Left renal pelvis (tissue), 4 donors: ENCODE results near the gene NUDT17. TPM values are rescaled to one million over a fixed set of nuclear protein-coding genes. Genes with fewer than 3 reads are reported as not detected.
A peak's percentile ranks its signal among the peaks of the same experiment; 100 is the strongest.

Source experiments
- DNase-seq, 4 donors: peaks; one replicate each; pipeline ENCODE4 v3.0.0-alpha.2; 2013; ENCODE audit warnings: low read depth in 4 of 4, low spot score in 3 of 4
- polyA plus RNA-seq, 4 donors: library from polyadenylated mRNA; unstranded; fragments of 120-200 nt; gene quantifications; one replicate each; pipeline ENCODE4 v1.2.1, GENCODE V29; 2013; ENCODE audit not compliant: insufficient read length in 4 of 4

NUDT17 gene
- polyA plus RNA-seq, 4 donors = 4.4 to 7.4 (median 5.8) TPM

DNA sequence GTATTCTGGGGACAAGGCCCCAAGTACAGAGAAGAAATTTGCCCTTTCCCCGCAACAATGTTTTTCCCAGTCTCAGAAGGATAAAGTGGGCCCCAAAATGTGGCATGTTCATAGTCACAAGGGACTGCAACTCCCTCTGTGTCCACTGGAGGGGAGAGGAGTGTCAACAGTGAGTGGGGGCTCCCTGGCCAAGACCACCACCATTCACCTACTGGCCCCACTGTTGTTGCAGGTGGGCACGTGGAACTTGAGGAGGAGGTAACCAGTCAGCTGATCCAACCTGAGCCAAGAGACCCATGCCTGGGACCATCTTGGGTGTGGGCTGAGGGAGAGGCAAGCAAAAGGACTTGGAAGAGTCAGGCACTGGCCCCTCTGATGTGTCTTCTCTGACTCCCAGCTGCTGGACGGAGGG is 777 bp downstream of the NUDT17 start:
- peak in 1 of 4 donors; percentile 20 for DNase-seq

DNA sequence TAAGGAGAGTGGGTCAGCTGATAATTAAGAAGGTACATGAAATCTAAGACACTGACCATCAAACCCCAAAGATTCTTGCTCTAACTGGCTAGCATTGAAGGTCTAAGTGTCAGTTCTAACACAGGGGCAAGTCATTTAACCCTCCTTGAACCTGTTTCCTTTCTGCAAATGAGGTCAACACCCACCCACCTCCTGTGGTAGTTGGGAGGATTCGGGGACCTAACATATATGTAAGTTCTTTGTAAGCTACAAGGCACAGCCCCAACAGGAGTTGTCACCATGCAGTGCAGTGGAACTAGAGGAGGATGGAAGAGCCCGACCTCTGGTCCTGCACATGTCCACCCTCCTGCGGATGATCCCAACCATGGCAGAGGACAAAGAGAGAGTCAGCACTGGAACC is 2.4 kb downstream of the NUDT17 start:
- no peak for DNase-seq

DNA sequence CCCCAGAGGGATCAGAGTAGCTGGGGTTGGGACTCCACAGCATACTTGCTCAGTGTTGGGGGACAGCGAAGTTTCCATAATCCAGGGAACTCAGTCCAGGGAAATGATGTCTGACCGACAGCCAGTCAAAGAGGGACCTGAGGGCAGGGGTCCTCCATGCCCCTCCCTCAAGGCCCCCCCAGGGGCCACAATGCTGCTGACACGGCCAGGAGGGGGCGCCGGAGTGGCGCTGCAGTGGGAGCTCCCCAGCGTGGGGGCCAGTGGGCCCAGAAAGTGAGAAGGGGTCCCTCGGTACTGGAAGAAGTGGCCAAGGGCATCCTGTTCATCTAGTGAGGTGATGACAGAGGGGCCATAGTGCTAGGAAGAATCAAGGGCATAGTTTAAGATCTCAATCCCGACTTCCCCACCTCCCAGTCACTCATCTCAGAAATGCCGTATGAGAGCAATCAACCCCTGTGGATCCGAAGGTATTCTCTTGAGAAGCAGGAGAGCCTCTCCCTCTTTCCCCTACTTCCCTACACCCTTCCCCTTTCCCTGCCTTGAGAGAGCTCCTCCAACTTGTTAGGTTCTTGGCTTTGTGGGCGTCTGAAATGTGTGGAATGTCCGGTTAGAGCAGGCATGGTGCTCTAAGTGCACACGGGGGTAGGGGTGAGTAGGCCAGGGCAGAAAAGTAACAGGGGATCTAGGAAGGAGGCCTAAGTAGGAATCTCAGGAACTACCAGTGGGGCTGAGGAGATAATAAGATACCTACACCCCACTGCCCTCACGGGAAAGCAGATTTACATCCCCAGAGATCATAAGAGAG is 4.1 kb downstream of the NUDT17 start:
- no peak for DNase-seq

DNA sequence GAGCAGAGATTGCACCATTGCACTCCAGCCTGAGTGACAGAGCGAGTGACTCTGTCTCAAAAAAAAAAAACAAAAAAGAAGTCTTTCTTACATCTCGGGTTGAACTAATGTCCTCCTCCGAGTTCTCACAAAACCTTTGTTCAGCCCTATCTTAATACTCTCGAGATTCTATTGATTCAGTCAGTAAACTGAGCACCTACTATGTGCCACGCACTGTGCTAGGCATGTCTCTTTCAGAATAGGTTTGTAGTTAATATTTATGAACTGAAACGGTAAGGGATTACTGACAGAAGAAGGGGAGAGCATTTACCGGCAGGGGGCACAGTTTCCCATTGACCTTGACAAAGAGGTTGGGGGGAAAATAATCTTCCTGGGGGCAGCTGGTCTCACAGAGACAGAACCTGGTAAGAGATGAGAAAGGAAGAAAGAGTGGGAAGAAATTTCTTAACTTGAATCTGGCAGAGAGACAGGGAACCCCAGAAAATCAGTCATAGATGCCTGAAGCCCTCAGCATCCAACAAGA is 10.1 kb downstream of the NUDT17 start:
- DNase-seq = no peak

DNA sequence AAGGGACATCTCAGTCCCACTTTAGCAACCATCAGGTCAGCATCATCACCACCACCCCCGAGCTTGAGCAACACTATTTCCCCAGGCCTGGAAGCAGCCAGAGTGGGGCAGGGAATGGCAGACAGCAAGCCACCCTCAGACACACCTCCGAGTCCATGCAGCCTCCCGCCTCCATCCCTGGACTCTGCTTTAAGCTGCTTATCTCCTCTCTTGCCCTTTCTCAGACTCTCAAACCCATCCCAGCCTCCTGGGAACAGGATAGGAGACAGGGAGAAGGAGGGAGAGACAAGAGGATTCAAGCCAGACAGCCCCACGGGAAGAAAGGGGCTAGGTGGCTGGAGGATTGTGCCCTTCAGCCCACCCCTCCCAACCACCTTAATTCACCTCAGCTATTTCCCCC is 11.7 kb downstream of the NUDT17 start:
- DNase-seq = no peak

DNA sequence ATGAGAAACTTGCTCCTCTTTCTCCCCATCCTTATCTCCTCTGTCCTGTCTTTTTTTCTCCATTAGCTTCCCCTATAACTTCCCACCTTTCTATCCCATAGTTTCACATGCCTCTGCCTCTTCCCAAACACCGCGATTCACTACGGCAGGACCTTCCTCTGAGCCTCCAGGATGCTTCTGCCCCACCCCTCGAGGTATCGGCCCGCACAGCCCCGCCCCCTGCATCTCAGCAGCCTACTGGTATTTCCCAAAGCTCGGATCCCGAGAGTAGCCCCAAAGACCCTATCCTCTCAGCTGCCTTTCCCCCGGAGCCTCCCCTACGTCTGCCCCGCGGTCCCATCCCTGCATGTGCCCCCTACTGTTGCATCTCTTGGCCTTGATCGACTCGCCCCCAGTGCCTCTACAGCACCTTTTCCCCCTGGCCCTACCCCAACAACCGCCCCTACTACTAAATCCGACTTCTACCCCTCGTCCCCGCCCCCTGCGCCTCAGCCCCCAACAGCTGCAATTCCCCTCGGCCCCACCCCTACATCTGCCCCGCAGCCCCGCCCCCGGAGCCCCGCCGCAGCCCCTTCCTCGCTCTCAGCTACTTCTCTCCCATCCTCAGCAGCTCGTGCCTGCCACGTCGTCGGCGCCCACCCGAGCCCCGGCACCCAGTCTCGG is 12.9 kb downstream of the NUDT17 start:
- DNase-seq = peak in 3 of 4 donors; percentile 3 to 27 (median 6)

DNA sequence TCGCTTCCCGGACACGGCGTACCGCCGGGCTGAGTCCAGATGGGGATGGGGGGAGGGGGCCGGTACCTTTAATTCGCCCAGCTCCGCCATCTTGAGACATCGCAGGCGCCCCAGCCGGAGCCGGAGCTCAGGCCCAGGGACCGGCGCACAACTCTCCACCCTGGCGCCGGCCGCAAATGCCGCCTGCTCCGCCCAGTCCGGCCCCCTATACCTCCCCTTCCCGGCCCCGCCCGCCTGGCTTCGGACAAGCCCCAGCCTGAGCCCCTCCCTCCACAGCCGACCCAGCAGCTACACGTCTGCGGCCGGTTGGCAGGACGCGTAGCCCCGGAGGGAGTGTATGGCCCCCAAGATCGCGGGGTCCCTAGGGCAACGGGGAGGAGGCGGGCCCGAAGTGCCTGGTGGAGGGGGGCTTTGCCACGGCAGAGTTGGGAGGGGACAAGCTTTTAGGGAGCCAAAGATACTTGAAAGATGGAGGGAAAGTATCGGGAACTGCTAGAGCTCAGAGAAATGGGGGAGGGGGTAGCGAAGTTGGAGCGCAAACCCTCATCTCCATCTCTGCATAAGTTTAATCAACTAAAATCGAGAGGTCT is 13.6 kb downstream of the NUDT17 start, which contains the start of gene PIAS3:
TSS of gene PIAS3 (minus strand) at position 181 of the 590 bp plus-strand sequence. CDS start at position 90, 91 bp downstream.
- peak; percentile 83 to 90 (median 90) for DNase-seq

DNA sequence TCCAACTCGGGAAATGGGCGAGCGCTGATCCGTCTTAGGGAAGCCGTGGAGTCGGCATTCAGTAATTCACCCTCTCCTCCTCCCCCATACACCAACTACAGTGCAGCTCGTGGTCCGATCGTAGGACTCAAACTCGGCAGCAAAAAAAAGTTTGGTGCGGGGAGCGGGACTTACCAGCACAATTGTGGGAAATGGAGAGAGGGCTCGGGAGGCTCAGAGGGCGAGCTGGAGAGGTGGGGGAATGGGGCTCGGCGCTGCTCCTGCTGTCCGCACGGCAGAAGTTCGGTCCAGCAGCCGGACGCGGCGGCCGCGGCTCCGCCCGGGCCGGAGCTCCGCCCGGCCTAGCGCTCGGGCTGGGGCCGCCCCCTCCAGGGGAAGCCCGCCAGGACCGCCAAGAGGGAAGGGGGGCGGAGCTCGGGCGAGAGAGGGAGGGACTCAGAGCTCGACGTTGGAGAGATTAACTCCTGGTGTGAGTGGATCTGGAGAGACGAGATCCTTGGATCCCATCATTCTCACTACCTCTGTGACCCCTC is 14.1 kb downstream of the NUDT17 start:
- DNase-seq = peak; percentile 81 to 85 (median 82)

DNA sequence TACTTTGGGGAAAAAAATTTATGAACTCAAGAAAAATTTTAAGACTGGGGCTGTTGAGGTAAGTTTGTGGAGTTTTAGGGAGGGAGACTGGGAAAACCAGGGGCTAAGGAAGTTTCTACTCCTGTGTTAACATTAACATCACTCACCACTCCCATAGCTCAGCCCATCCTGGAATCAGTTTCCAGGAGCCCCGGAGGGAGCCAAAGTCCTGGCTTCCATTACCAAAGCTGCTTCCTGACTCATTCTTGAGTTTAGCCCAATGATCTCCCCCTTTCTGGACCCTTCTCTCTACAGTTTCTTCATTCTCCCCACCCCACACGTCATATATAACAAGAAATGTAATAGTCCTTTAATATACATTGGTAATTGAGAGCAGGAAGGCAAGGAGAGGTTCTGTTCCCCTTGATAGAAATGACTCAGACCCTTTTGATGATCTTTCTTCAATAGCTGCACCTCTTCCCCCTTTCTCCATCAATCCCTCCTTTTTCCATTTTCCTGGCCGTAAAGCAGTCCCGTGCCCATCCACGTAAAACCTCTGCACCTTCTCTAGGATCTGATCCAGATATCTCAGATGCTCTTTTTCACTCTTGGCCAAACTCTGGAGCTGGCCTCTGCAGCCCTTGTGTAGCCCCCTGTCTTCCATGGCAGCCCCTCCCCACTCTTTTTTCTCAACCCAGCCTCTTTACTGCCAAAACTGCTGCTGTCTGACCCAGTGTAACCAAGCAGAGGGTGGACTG is 18.0 kb downstream of the NUDT17 start:
- DNase-seq = no peak

DNA sequence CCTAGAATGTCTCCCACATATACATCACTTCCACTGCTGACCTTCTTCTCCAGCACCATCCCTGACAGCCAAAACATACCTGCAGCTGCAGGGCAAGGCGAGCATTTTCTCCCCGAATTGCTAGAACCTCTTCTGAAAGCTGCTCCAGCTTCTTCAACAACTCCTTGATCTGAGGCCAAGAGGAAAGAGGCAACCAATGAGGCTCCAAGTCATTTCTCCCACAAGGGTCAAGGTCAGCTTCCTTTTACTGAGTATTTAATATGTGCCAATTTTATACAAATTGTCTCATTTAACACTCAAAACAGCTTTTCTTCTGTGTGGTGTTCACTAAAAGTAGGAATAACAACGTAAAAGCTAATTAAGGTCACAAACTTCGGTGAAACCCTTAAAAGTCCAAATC is 22.8 kb downstream of the NUDT17 start:
- no peak for DNase-seq

DNA sequence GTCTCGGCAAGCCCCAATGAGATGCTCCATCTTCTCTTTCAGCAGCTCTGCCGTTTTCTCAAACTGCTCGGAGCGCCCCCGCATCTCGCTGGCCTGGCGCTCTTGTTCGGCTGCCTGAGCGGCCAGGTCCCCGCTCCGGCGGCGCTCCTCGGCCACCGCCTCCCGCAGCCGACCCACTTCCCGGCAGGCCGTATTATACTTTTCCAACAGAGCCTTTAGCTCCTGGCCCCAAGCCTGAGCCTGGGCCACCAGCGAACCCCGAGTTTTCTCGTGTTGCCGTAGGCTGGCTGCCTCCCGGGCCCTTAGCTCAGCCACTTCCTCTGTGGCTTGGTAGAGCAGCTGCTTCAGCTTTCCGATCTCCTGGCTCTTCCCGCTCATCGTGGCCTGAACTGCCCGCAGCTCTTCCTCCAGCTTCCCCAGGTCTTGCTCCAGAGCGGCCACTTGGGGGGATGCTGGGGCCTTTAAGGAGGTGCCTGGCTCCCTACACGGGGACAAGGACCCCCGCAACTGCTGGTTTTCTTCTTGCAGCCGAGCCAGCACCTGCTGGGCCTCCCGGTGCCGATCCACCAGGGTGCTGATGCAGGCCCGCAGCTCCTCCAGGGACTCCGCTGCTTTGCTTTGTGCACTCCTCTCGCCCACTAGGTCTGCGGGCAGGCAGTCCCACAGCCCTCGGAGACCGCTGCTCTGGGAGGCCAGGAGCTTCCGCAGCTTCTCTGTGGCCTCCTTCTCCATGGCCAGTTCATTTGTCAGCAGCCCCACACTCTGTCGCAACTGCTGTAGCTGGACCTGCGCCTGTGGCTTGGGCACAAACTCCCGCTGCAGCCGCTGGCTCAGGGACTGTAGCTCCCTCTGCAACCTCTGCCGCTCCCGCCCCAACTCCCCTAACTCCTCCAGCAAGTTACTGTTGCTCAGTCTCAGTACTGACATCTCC is 26.8 kb downstream of the NUDT17 start:
- peak in 1 of 4 donors; percentile 29 for DNase-seq

DNA sequence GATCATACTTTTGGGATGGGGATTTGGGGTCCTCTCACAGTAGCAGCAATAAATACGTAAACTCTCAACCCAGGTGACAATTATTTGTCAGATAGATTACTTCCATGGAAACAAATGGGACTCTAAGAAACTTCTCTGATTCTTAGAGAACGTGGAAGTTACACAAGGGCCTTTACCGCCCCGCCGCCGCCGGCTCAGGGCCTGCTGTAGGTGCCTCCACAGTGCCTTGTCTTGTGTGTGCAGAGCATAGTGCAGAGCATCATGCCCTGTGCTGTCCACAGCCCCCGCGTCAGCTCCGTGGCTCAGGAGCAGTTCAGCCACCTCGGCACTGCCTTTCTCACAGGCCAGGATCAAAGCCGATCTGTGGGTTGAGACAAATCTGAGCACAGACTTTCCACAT is 29.2 kb downstream of the NUDT17 start:
- no peak for DNase-seq

DNA sequence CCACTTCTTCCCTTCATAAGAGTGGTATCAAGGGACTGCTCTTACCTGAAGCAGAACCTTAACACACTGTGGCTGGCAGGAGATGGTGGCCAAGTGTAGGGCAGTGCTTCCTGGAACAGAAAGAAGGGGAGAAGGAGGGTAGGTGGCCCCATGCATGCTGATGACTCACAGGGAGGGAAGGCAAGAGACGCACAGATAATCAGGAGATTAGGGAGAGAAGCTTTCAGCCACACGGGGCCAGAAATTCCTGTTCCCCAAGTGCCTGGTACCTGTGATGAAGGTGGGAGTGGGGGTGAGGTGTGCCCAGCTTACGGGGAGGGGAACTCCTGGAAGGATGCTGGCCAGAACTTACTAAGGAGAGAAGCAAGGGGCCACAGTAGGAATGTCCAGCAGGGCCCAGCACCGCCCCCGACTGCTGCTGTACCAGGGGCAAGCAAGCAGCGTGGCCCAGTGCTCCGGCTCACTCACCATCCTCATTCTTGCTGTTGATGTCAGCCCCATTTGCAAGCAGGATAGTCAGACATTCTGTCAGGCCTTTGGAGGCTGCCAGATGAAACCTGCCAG is 32.6 kb downstream of the NUDT17 start:
- DNase-seq = no peak

DNA sequence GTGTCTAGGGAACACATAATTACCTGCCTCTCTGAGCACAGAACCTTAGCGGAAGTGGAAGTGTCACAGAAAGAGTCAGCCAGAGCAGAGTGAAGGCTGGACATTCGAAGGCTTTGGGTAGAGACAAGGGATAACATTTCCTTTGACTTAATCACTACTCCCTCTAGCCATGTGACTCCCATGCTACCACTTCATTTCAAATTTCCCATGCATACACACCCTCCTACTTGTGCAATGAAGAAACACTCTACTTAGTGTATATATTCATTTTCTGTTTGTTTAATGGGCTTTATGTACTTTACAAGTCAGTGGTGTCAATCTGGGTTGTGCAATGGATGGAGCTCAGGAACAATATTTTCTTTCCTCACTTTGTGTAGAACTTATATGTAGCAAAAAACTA is 33.3 kb downstream of the NUDT17 start:
- no peak for DNase-seq

DNA sequence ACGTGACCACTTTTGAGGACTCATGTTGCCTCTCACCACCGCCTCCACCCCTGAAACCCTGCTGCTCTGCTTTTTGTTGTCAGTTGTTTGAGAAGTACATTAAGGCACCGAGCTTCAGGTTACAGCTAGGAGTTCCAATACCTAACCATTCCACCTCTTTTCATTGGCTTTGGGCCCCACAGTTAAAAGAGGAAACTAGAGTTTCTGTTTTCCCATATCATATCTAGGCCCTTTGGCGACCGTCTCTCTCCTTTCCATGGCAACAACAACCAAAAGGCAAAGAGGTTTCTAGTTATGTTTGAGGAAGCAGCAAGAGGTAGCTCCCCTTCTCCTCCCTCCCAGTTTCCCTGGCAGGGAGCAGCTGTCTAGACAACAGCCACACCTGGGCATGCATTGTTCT is 34.3 kb downstream of the NUDT17 start:
- DNase-seq = no peak

DNA sequence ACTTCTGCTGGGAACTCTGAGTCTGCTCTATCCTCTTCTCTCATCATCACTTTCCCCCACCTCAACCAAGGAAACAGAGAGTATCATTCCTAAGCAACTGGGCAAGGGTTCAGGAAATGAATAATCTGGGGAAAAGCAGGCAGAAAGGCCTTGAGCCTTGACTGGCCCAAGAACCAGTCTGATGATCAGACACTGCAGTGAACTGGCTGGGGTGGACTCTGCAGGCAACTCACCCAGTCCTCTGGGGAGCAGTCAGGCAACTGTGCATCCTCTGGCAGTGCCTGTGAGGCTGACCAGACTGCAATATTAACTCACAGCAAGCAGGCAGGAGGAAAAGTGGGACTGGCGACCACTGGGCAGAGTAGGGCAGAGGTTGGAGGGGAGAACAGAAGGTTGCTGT is 39.2 kb downstream of the NUDT17 start:
- no peak for DNase-seq

DNA sequence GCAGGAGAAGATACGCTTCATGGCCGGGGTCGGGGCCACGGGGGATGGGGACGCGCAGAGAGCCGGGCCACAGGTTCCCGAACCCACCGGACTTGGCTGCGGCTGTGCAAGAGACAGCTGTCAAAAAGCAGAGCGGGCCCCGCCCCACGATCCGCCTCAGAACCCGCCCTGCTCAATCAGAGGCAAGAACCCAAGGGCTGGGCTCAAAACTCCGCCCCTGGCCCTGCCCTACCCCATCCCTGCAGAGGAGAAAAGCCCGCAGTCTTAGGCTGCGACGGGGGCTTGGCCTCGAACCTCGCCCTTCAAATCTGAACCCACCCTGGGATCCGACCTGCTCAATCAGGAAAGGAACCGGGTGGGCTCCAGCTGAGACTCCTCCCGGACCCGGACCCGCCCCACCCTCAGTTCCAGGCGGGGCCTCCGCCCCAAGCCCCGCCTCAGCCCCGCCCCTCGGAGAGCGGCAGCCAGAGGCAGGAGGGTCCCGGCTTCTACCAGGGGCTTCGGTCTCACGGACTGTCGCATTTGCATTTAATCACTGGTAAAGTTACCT is 40.4 kb downstream of the NUDT17 start, which contains the start of gene ANKRD35:
TSS of gene ANKRD35 (minus strand) at position 129 of the 550 bp plus-strand sequence. CDS start at position 21, 108 bp downstream.
- DNase-seq = peak in 1 of 4 donors; percentile 47

DNA sequence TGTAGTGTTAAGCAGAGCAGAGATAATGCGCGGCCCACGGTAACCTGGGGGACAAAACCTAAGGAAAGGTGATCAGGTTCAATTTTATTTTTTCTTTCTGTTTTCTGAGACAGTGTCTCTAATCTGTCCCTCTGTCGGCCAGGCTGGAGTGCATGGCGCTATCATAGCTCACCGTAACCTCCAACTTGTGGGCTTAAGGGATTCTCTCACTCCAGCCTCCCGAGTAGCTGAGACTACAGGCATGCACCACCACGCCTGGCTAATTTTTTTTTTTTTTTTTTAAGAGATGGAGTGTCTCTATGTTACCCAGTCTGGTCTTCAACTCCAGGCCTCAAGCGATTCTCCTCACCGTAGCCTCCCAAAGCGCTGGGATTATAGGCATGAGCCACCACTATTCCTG is 41.0 kb downstream of the NUDT17 start:
- DNase-seq = no peak

DNA sequence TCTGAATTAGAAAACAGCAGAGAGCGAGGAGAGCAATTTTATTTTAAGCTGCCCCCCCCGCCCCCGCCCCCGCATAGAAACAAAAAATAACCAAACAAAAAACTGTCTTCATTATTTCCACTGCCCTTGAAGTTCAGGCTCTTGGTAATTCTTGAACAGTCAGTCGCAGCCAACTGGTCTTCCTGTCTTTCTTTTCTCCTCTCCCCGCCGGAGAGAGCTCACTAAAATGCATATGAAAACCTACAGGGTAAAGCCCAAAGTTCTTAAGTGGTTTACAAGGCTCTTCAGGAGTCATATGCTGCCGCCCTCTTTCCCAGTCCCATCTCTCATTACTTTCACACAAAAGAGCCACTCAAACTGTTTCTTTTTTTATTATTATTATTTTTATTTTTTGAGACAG is 41.4 kb downstream of the NUDT17 start:
- DNase-seq = no peak
